ENCODE results near the gene RPN2.

DNA sequence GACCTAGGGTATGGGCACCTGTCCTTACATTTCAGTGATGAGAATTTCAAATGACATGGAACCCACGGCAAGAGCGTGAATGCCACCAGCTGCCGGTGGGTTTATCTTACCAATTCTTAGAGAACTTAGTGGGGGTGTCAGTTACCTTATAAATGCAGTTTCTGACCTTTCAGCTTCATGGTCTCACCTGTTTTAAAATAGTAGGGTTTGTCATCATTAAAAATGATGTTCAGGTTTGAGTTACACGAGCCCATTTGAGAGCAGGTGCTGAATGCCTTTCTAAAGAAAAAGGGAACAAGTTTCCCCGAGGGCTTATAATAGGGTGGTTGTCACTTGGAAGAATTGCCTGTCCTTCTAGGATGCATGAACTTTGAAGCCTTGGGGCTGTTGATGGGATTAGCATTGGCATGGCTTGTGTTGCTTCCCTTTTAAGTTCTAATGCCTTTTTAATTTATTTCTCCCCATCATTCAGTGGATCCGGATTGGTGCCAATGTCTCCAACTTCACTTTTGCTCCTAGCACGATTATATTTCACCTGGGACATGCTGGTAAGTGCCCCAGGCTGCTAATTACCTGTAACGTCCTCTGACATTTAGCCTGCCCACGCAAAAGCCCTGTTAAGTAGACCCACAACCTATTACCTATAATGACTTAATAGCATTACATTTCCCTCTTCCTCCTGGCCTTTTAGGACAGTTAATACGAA is 54.6 kb downstream of the RPN2 start:
- TF ChIP-seq, protein P1, sequence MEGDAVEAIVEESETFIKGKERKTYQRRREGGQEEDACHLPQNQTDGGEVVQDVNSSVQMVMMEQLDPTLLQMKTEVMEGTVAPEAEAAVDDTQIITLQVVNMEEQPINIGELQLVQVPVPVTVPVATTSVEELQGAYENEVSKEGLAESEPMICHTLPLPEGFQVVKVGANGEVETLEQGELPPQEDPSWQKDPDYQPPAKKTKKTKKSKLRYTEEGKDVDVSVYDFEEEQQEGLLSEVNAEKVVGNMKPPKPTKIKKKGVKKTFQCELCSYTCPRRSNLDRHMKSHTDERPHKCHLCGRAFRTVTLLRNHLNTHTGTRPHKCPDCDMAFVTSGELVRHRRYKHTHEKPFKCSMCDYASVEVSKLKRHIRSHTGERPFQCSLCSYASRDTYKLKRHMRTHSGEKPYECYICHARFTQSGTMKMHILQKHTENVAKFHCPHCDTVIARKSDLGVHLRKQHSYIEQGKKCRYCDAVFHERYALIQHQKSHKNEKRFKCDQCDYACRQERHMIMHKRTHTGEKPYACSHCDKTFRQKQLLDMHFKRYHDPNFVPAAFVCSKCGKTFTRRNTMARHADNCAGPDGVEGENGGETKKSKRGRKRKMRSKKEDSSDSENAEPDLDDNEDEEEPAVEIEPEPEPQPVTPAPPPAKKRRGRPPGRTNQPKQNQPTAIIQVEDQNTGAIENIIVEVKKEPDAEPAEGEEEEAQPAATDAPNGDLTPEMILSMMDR (IDR thresholded peaks at IDR 0.05), result no peak
- no peak for TF ChIP-seq POLR2AphosphoS5 (IDR thresholded peaks at IDR 0.05)
- no peak for TF ChIP-seq POLR2A (IDR thresholded peaks at IDR 0.05; ENCODE audit: low read depth)
- TF ChIP-seq EP300 (IDR thresholded peaks at IDR 0.05), result no peak
